GM04504 (cell line): ENCODE results near the gene SHROOM3.
A peak's percentile ranks its signal among the peaks of the same experiment; 100 is the strongest.

ENCODE experiments used
- DNase-seq: peaks from one replicate; pipeline ENCODE4 v3.0.0-alpha.2; 2012; ENCODE audit warnings: low read depth

Gene SHROOM3

DNA sequence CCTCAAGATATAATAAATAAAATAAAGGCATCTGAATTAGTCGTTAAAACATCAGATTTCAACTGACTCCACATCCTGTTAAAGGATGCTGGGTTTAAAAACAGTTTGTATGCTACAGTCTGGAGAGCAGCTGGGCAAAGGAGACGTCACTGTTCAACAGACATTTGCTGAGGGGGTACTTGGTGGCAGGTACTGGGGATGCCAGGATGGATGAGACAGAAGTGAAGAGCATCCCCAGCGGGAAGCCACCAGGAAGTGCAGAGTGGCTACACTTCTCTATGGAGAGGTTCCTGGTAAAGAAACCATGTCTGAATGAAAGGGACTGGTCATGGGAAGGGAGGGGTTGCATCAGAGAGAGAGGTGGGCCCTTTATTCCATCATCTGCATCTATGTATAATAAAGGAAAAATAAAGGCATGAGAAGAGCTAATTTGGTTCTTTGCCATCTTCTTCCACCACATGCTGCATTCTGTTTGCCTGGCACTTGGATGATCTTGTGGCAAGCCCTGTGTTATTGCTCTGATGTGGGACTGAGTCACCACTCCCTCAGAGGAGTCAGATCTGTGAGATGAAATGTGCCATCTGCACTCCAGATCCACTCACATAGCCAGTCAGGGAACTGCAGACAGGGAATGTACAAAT is 318.0 kb downstream of the SHROOM3 start:
- peak; percentile 99 for DNase-seq

DNA sequence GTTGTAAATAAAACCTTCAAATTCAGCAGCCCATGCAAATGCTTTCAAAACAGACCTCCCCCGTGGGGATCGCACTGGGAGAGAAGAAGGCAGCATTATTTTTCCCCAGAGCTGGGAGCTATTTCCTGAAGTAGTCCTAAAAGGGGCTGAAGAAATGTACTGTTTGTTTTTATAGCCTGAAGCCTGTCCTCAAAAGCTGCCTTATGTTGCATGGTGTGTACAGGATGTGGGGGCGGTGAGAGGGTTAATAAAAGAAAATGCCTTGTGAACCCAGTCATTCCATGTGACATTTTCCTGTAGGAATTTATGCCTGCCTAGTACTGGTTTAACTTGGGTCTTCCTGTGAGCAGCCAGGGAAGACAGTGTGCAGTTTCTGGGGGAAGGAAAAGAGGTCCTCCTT is 318.8 kb downstream of the SHROOM3 start:
- peak; percentile 87 for DNase-seq

DNA sequence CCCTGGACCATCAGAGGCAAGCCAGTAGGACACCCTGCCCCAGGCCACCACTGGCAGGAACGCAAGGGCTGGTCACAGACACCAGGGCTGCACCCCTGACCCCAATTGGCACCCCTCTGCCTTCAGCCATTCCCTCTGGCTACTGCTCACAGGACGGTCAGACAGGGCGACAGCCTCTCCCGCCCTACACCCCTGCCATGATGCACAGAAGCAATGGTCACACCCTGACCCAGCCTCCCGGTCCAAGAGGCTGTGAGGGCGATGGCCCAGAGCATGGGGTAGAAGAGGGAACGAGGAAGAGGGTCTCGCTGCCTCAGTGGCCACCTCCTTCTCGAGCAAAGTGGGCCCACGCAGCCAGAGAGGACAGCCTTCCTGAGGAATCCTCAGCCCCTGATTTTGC is 319.4 kb downstream of the SHROOM3 start:
- no peak for DNase-seq

DNA sequence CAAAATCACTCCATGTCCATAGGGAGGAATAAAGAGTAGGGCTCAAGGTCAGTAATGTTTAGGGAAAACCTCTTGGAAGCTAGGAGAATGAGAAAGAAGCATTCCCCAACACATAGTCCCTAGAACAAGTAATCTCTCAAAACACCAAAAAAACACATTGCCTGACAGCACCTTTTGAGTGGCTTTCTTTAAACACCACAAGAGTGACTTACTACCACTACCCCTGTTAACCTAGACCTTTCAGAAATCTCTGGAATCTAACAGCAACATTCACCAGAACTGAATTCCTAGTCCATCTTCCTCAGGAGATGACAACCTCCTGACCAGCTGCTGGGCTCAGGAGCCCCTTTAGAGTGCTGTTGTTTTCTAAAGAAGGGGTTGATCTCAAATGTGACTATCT is 320.7 kb downstream of the SHROOM3 start:
- DNase-seq = no peak

DNA sequence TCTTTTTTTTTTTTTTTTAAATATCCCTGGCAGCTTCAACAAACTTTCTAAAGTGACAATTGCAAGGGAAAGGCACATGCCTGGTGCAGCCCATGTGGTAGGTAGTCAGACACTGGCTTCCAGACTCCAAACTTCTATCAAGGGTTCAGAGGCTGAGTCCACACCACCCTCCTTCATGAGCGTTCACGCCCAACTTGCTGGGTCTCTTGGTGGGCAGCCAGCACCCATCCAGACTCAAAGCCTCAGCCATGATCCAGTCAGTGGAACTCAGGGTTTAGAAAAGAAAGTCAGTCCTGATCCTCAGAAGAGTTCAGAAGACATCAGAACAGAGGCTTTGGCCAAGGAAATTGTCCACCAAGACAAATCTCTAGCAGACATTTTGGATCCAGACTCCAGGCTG is 321.4 kb downstream of the SHROOM3 start:
- DNase-seq = no peak

DNA sequence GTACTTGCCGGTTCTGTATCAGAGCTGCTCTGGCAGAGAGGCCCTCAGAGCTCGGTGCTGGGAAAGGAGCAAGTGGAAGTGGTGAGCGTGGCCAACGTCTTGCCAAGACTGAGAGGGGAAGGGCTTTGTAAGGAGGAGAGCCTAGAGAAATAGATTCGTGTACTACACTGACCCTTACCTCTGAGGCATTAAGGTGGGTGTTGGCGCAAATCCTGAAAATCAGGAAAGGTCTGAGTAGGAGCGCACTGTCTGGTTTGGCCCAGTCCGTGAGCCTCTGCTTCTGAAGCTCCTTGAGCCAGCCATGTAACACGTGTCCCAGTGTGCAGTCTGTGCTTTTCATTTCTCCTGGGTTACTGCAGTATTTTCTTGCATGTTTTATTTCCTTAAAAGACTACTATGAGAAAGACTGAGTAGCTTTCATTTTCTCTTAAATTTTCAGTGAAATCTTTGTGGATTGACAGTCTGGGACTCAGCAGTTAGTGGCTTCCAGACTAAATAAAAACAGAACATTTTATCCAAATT is 322.4 kb downstream of the SHROOM3 start:
- no peak for DNase-seq

DNA sequence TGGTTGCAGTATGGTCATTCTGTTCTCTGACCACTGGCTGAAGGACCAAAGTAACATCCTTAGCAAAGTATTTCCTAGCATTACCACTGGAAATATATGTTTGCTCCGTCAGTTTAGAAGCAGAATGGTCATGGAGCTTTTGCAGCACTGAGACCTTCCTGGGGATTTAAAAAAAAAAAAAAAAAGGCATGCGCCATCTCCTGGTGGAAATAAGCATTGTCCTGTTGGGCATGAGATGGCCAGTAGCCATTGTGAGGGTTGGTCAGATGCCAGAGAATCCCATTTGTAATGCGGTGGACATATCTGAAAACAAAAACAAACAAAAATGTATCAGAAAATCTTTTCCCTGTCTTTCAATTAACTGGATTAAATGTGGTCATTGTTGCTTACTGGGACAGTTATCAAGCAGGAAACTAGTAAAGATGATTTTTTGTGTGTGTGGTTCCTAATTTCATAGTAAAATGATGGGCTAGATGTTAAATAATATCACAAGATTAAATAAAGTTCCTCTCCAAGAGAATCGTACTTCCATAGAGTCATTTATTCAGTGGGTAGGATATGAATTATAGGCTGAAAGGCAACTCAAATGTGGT is 323.4 kb downstream of the SHROOM3 start:
- peak; percentile 76 for DNase-seq

DNA sequence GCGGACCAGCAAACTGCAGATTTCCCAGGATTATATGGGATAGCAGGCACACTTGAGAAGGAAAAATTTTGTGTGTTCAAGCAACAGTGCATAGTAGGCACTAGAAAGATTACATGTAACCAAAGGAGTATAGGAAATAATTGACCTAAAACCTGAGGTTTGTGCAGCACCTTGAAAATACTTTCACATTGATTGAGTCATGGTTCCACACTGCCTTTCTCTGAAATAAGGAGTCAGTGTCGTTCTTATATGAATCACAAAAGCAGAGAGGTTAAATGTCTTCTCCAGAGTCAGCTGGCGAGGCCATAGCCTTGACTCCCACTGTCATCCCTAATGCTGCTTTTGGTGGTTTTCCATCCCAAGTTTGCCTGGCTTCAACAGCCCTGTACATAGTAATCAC is 324.0 kb downstream of the SHROOM3 start:
- DNase-seq = no peak

DNA sequence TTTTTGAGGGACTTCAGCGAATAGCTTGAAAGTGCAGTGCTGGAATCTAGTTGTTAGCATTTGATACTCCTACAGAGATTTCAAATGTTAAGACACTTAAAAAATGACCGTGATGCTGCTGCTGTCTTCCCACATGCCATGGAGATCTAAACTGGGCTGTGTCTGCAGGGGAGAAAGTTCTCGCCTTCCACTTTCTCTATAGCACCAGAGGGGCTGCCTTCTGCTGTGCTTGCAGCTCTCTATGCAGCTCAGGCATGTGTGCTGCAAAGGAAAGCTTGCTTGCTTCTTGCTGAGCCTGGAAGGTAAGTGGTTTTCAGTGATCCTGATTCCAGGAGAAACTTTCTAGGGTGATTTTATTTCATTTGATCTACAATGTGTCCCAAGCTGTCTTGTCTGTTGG is 325.2 kb downstream of the SHROOM3 start:
- DNase-seq = no peak

DNA sequence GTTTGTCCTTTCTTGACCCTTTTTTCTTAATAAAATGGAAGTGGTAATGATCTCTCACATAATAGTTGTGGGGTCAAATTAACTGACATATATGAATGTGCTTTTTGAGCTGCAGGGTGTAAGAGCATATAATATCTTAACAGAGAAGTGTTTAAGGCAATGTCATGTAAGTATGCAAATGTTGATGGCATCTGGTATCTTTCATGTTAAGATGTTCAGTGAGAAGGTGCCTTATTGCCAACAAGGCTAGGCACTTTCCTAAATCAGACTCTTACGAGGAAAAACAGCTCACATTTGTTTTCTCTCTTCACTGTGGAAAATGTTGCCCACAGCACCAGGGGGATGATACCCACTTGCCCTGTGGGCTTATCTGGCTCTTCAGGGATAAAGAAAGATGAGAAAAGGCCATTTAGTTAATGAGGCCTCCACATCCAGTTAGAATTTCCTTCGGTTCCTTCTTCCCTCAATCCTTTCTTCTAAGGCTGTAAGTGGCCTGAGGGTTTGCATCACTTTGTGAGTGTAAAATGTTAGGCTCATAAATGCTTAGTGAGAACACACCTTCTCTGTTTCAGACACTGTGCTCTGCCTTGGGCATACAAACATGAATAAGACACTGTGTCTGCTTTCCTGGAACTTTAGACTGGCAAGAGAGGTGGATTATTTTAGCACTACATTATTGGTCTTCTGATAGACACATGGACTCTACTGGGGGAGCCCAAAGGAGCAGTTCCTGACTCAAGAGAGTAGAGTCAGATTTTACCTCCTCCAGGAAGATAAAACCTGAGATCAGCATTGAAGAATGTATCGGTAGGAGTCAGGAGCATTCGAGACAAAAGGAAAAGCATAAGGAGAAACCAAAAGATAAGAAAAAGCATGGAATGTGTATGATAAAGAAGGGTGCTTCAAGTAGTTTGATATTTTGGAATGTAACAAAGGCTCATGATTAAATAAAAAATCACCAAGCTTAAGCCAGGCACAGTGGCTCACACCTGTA is 327.4 kb downstream of the SHROOM3 start:
- DNase-seq = no peak

DNA sequence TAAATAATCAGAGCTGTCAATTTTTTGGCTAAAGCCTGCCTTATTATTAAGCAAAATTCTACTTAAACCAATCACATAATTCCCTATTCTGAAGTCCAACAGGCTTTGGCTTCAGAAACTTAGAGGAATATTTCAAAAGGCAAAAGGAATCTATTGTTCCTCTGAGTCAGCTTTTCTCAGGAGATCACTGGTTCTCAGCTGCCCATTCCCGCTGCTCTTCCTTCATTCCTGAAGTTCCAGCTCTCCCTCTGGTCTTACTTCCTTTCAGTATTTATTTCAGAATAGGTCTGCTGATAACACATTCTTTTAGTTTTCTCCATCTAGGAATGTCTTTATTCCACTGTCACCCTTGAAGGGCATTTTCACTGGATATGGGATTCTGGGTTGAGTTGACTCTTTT is 329.2 kb downstream of the SHROOM3 start:
- DNase-seq = no peak

DNA sequence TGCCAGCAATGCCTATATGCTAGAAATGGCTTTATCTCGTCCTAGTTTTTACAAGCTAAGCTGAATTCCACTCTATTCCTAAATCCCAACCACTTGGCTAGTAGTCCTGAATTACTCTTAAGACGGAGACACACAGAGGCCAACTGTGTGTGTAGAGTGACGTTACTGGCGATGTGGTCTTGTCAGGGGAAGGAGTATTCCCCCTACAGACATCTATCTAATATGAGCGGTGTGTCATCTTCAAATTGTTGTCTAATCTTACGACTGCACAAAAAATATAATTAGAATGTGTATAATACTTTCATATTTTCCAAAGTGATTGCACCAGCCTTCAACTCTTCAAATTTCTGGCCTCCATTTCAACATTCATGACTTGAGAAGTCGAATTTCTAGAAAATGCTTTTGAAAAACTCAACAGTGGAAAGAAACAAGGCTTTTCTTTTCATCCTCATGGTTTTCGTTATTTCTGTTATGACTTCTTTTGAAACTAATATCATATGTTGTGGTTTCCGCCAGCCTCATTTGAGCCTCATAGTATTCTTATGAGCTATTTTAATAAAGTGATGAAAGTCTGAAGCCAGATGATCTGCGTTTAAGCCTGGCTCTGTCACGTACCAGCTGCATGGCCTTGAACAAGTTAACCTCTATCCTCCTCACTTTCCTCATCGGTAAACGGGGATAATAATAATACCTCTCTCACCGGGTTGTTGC is 330.6 kb downstream of the SHROOM3 start:
- no peak for DNase-seq

DNA sequence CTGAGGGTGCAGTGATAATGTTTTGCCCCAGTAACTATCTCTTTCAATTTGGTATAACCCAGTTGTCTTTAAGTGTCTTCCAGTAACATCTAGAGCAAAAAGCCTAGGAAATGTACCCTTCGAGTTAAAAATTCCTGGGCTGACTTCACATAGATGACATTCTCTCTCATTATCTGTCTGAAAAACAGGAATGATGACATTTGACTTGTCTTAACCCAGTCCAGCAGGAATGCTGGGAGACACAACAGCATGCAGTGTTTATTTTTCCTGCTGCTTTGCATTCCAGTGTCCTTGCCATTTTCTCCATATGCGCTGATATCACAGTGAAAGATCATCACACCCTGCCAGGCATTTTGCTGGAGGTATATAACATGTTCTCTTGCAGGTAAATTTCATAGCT is 333.0 kb downstream of the SHROOM3 start:
- DNase-seq = no peak

DNA sequence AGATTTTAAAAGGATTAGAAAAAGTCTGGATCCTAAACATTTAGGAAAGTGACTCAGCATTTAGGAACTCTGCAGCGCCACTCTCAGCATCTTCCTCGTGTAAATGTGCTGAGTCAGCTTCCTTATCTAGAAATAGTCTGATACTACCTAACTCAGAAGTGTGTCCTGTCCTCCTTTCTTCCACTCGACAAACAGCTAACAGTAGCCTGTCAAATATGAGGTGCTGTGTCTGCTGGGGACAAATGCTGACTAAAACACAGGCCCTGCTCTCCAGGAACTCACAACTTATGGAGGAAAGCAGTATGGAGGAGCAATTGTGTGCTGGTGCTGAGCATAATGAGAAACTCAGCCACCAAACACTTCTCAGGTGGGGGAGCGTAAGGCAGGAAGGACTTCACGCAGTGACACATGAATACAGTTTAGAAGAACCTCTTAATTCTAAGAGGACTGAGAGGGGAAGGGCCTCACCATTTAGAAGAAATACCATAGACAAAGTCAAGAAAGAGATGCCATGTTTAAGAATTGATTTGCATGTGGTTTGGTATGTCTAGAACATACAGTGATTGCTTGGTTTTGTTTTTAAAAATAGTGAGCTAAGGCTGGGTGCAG is 337.6 kb downstream of the SHROOM3 start:
- DNase-seq = no peak

DNA sequence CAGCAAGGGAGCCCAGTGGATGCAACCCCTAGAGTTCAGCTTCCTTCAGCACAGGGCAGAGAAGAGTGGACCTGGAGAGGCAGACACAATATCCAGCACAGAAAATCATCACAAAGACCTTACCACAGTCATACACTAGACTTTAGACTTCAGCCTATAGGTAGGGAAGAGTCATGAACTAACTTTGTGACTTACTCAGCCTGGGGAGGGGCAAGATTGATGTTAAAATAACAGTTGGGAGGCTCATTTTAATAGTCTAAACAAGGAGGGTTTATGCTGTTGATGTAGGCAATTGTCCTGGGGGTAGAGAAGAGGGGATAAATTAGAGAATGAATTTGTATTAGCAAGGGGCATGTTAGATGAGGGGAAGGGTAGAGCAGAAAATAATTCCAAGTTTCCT is 338.7 kb downstream of the SHROOM3 start:
- DNase-seq = no peak

DNA sequence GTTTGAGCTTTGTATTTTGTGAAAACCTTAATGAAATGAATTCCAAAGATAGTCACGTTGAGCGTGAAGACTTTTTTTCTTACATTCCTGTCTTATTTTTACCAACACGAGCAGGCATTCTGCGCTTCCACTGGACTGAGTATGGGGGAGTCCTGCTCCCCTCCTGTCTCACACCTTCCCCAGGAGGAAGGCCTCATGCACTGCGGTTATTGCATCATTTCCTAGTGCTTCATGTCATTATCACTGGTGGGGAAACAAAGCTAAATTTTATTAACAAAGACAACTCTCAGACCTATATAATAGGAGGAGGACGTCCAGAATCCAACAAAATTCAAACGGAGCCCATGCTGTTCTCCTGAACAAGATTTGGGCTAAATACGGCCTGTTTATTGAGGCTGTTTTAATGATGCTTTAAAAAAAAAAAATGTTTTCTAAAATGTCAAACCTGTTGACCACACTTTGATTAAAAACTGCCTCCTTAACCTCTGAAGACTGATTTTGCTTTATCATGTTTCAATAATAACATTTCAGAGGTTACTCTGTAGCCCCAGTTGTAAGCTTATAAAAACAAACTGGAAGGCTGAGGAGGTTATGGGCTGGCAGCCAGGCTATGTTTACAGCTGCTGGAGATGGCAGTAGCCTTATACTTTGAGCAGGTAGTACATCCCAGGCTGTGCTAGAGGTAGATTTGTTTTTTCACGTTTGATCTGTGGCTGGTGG is 344.9 kb downstream of the SHROOM3 start:
- no peak for DNase-seq

DNA sequence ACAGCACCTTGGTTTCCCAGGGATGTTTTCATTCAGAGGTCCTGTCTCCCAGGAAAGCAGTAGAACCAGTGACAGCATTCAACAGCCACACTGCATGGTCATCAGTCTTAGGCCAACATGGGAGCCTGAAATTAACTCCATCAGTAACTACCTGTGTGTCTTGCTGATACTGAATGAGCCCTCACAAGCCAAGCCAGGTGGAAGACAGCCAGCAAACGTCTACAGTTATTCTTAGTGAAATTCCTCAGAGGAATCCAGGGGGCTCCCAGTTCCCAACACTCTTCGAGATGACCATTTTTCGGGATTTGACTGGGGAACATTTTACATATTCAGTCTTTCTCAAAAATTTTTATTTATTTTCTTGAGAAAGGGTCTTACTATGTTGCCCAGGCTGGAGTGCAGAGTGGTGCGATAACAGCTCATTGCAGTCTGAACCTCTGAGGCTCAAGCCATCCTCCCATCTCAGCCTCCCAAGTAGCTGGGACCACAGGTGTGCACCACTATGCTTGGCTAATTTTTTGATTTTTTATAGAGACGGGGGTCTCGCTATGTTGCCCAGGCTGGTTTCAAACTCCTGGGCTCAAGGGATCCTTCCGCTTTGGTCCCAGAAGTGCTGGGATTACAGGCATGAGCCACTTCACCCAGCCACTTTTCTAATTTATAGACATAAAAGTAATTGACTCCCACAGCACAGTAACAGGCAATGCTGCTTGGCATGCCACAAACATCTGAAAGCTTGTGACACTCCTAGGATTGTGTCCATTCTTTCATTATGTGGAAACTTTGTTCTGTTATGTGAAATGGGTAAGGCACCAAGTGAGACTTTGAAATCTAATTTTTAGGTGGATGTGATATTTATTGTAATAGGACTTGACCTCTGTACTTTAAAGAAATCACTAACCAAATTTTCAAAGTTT is 346.0 kb downstream of the SHROOM3 start:
- DNase-seq = no peak

DNA sequence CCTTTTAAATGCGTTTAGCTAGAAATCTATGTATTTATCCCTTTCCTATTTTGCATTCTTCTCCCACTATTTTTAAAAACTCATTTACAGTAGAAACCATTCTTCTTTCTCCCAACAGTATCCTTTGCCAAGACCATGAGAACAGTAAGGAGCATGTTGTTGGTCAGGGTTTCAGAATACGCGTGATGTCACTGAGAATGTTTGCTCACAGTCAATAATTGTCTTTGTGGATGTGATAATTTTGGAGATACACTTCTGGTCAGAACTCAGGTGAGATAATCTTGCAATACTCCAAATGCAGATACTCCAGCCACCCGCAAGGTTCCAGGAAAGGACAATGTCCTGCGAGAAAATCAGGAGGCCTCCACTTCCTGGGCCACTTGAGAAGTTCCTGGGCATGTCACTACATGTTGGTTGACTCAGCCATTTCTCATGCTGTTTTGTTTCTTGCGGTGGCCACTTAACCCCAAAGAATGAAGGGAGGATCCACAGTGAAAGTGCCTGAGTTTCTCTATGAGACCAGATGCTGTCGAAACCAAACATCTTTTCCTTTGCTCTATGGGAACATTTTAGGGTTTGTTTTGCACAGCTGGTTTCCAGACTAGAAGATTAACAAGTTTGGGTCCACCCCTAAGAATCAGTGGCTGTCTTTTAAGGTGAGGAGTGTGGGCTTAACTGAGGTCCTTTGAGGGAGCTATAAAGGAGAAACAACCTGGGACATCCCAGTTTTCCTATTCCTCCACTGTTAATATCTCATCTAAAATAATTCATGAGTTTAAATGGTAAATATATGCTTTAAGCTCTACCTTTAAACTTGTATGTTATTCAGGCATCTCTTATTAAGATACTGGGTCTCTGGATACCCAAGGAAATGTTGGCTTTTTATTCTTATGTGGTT is 346.9 kb downstream of the SHROOM3 start:
- peak; percentile 98 for DNase-seq

DNA sequence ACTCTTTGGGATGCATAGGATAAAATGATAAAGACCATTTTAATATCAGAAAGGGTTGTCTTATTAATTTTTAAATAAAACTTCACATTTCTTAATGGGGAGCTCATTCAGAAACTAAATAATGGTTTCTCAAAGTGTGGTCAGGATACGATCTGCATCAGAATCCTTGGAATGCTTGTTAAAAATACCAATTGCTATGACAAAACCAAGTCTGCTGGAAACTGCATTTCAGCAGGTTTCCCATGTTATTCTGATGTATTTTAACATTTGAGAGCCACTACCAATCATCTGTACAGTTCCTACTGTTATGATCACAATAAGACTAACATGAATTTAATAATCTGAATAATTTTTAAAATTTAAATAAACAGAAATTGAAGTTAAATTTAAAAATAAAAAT is 347.8 kb downstream of the SHROOM3 start:
- DNase-seq = peak; percentile 71
